A673 (cell line): ENCODE data around the gene EGLN1.

Experiments used
- EZH2 ChIP-seq: fragments of 200-600 bp; sonication (generic); IDR thresholded peaks from 2 replicates; pipeline ENCODE4 v1.6.1; 2017; ENCODE audit warnings: borderline replicate concordance, low read depth, mild to moderate bottlenecking, mixed read lengths, antibody characterized with exemption, low read length; ENCODE audit not compliant: poor library complexity, severe bottlenecking
- TF ChIP-seq, protein P1 (sequence below): fragments of 300-800, 200-600 bp; sonication (generic); conservative IDR thresholded peaks from 2 replicates; pipeline ENCODE4 v1.5.1; 2017; ENCODE audit warnings: low read depth, mild to moderate bottlenecking, antibody characterized with exemption, low read length, moderate library complexity, mixed read lengths

DNA sequence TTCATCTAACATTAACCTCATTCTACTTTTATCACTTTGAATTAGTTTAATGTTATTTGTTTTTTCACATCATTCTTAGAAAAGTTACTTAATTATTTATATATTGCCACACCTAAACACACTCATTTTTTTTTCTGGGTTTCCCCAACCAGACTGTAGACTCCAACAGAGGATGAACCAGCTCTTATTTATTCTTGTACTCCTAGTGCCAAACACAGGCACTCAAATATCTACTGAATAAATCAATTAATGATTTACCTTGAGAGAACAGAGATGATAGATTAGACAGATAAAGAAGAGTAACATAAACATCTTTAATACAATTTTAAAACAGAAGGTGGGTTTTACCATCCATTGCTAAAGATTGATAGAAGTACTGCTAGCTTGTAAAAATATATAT is 35.6 kb downstream of the EGLN1 start:
- TF ChIP-seq, protein P1, sequence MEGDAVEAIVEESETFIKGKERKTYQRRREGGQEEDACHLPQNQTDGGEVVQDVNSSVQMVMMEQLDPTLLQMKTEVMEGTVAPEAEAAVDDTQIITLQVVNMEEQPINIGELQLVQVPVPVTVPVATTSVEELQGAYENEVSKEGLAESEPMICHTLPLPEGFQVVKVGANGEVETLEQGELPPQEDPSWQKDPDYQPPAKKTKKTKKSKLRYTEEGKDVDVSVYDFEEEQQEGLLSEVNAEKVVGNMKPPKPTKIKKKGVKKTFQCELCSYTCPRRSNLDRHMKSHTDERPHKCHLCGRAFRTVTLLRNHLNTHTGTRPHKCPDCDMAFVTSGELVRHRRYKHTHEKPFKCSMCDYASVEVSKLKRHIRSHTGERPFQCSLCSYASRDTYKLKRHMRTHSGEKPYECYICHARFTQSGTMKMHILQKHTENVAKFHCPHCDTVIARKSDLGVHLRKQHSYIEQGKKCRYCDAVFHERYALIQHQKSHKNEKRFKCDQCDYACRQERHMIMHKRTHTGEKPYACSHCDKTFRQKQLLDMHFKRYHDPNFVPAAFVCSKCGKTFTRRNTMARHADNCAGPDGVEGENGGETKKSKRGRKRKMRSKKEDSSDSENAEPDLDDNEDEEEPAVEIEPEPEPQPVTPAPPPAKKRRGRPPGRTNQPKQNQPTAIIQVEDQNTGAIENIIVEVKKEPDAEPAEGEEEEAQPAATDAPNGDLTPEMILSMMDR, result no peak
- TF ChIP-seq EZH2, result no peak
